GM21723 (cell line): ENCODE results near the gene ZNF414.

Experiments used
- ATAC-seq: cut with Tn5 transposase; IDR thresholded peaks from one replicate; pipeline ENCODE4 v1.9.1; 2021; ENCODE audit warnings: mild to moderate bottlenecking, moderate library complexity; ENCODE audit not compliant: unreplicated experiment

The ZNF414 gene

DNA sequence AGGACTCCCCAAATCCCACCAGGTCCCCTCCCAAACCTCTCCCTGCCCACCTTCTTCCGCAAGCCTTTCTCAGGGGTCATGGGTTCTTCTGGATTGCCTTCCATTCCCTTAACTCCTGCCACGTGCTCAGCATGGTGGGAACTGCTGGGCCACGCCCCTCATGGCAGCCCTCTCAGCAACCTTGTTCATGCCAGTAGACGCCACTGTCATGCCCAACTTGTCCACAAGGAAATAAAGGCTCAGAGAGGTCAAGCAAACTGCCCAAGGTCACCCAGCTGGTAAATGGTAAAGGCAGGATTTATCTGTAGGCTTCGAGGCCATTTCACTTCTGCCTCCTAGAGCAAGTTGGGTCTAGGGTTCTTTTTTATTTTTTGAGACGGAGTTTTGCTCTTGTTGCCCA, 22.4 kb downstream of the ZNF414 start:
- no peak for ATAC-seq

DNA sequence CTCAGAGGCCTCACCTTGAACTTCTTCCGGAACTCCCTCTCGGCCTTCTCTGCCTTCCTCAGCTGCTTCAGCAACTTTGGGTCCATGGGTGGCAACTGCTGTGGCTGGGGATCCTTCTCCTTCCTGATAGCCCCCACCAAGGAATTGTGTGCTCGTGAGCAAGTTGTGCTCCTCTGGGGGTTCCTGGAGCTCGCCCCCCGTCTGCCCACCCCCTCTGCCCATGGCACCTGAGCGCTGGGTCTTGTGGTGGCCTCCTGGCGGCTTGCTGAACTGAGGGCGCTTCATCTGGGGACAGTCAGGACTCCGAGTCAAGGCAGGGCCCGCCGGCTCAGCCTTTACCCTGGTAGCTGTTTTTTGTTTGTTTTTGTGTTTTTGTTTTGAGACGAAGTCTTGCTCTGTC, 23.1 kb downstream of the ZNF414 start:
- ATAC-seq, result no peak

DNA sequence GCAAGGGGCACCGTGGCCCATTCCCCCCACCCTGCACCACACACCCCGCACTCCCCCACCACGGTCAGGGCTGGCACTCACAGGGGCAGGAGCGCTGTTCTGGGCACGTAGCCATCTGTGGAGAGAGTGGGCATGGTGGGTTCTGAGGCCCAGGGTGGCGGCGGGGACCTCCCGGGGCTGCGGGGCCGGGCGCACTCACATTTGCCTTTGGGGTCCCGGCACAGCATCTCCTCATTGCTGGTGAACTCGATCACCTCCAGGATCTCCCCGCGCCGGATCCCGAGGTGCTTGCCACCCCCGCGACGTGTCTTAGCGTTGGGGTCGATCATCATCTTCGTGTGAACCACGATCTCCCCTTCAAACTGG, 23.6 kb downstream of the ZNF414 start:
- no peak for ATAC-seq

DNA sequence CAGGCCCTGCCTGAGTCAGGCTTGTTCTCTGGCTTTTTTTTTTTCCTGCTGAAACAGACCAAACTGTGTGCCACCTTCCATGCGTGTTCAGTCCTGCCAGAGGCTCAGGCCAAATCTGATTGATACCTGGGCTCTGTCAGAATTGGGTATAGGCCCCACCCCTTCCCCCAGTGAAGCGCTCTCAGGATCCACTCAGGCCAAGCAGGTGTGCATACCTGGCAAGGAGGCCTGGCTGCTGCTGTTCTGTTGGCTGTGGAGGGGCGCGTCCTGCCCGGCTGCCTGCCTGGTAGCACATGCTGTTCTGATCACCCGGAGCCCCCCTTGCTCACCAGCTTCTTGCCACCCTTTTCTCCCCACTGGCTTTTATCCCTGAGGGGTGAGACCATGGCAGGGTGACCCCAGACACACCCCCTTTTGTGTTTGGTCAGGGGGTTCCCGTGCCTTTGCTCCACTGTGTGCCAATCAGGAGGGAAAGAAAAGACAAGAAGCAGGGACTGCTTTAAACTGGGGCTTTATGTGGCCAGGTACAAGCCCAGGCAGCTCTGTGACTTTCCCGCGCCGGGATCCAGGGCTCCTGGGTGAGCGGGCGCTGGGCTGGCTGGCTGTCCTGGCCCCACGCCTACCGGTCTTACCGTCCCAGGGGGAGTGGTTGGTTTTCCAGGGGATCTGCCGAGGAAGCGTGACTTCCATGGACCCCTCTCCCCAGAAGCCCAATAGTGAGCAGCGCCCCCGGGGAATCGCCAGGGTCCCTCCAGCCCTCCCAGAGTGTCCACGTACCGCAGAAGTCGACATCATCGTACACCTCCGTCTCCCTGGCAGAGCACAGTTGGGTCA, 24.2 kb downstream of the ZNF414 start:
- ATAC-seq, result no peak

DNA sequence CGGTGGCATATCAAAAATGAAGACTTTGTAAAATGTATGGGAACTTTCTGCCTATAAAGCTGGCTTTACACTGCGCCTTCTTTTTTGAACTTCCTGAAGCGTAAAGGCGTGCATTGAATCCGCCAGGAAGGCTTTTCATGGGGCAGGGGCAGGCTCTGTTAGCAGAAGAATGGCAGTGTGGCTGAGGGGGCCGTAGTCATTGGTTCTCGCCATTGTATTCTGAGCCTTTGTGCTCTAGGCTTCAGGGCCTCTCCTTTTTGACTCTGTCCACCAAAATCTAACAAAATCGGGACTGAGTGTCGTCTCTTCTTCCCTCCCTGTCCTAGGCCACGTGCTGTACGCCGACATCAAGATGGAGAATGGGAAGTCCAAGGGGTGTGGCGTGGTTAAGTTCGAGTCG, 25.6 kb downstream of the ZNF414 start:
- no peak for ATAC-seq

DNA sequence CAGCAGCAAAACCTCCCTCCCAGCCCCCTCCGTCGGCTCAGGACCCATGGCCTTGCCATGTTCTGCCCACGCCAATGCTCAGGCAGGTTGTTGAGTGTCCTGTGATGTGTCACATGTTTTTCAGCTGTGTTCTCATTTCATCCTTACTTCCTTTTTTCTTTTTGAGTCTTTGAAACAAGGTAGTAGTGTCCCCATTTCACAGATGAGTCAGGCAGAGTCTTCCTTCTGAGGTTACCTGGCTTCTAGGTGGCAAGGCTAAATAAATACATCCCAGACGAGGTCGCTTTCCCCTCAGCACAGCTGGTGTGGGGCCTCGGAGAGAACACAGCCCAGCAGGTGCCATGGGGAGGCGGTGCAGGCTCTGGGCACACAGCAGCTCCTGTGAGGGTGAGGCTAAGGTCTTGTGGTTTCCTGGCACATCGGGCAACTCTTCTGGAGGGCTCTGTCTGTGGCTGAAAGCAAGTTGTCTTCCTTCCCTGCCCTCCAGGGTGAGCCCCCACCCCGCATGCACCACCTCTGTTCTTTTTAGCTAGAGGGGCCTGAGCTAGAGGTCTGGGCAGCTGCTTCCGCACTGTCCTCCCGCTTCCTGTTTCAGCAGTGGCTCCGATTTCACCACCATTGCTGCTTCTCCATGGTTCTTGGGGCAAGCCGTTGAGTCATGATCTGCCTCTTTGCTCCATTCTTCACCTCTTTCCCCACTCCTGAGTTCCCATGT, 26.7 kb downstream of the ZNF414 start:
- ATAC-seq, result peak; percentile 56

DNA sequence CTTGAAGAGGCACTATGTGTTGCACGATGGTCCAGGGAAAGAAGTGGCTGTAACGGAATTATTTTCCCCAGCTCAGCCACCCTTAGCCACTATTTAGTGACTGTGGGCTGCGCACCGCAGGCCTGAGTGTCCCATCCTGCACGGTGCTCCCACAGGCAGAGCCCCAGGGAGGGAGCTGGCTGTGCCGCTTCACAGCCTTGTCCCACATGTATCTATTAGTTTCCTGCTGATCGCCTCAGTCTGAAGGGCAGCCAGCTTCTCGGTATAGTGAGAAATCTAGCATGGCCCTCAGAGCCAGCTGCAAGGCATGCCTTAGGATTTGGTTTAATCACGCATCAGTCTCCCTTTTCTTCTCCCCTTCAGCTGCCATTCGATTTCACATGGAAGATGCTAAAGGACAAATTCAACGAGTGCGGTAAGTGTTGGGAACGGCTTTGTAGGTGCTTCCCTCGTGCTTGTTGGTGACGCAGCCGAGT, 27.3 kb downstream of the ZNF414 start:
- no peak for ATAC-seq

DNA sequence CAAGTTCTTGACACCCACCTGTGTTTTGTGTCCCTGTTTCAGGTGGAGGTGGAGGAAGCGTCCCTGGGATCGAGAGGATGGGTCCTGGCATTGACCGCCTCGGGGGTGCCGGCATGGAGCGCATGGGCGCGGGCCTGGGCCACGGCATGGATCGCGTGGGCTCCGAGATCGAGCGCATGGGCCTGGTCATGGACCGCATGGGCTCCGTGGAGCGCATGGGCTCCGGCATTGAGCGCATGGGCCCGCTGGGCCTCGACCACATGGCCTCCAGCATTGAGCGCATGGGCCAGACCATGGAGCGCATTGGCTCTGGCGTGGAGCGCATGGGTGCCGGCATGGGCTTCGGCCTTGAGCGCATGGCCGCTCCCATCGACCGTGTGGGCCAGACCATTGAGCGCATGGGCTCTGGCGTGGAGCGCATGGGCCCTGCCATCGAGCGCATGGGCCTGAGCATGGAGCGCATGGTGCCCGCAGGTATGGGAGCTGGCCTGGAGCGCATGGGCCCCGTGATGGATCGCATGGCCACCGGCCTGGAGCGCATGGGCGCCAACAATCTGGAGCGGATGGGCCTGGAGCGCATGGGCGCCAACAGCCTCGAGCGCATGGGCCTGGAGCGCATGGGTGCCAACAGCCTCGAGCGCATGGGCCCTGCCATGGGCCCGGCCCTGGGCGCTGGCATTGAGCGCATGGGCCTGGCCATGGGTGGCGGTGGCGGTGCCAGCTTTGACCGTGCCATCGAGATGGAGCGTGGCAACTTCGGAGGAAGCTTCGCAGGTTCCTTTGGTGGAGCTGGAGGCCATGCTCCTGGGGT, 28.2 kb downstream of the ZNF414 start:
- ATAC-seq, result no peak

DNA sequence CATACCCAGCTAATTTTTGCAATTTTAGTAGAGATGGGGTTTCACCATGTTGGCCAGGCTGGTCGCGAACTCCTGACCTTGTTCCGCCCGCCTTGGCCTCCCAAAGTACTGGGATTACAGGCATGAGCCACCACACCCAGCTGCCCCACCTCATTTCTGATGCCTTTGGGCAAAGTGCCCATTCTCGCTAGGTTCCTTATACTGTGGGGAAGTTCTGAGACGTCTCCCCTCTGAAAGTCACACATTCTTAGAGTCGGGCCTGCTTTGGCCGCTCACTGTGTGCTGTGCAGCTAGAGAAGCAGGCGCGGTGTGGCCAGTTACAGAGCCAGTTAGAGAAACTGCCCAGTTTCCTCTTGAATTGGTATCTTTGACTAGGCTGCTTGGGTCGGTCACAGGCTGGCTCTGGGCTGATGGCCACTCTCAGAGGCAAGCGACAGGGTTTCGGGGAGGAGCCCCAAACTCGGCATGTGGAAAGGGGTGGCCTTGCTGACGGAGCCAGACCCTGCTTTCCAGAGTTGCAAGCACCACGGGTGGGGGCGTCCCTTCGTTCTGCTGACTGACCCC, 29.6 kb downstream of the ZNF414 start:
- ATAC-seq, result no peak

DNA sequence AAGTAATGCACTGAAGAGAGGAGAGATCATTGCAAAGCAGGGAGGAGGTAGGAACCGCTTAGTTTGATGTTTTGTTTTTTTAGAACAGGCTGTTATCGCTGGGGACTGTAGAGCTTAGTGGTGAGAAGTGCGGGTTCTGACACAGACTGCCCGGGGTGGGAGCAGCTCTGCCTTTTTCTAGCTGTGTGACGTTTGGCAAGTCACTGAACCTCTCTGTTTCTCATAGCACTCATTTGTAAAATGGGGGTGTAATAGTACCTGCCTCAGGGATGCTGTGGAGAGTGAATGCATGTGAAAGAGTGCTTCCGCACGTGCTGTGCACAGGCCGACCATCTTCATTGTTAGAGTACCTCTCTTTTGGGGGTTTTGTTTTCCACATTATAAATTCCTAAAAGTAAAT, 30.8 kb downstream of the ZNF414 start:
- no peak for ATAC-seq

DNA sequence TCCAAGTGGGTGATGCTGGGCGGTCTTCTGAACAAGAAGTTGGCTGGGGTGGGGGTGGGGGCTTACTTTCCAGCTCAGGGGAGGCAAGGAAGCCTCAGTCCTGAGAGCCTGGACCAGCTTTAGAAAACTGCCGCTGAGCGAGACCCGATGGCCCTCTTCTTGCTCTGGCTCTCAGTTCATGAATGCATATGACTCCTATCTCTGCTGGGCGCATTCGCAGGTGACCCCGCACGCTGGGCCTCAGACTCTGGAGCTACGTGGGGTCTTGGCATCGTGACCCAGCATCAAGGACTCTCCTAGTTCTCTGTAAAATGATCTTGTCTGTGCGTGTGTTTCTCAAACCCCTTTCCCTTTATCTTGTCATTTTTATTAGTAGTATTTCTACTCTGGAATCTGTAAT, 31.3 kb downstream of the ZNF414 start:
- ATAC-seq, result no peak

DNA sequence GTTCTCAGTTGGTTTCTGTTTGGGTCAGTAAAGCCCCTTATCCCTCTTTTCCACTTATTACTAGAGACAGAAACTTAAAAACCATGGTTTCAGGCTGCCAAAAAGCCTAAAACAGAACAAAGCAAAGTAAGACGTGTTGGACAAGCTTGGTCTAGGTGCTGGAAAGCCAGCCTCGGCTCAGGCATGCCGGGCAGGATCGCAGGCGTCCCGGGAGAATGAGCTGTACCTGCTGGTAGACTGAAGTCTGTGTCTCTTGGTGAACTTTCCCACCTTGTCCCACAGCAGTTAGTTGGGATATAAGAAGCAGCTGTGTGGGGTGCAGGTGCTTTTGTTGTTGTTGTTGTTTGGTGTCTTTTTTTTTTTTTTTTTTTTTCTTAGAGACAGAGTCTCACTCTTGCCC, 32.4 kb downstream of the ZNF414 start:
- ATAC-seq, result no peak

DNA sequence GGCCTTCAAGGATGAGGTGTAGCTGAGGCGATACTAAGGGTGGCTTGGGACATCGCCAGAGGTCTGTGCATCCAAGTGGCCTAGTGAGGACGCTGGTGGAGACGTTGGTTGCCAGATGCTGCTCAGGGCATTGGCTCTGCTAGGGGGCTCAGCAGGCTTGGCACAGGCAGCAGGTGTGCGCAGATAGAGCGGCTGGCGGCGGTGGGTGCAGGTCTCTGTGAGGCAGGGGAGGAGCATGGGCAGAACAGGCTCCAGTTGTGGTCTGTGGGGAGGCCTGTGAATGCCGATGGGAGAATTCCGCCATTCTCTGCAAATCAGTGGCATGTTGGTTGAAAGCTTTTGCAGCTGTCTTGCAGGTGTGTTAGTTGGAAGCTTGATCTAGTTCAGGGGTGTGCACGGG, 32.8 kb downstream of the ZNF414 start:
- ATAC-seq, result no peak

DNA sequence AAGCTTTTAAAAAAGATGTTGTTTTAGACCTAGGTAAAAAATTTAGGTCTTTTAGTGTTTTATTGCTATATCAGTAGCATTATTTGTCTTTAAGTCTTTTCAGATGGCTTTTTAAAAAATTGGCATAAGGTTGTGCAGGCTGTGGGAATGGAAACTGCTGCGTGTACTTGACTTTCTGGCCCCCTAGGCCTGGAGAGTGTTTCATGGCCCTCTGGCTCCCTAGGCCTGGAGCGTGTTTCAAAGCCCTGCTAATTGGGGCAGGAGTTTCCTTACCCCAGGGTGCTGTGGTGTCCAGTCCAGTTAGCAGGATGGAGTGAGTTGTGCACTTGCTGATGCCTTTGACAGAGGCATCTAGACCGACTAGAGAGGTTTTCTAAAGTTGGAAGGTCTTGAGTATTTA, 35.4 kb downstream of the ZNF414 start:
- no peak for ATAC-seq

DNA sequence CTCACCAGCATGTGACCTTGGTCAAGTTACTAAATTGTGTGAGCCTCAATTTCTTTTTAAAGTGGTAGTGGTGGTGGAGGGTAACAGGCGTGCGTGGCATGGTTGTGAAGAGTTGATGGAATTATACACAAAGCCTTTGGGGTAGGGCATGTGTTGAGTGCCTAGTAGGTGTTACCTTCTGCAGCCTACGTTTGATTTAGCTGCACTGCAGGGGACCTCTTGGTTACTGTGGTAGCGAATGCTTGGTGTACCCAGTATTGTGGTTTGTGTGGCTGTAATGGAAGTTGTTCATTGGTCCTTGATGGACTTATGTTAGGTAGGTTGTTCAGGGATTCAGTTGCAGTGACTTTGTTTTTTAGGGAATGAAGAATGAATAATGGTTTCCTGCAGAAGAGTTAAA, 36.1 kb downstream of the ZNF414 start:
- no peak for ATAC-seq

DNA sequence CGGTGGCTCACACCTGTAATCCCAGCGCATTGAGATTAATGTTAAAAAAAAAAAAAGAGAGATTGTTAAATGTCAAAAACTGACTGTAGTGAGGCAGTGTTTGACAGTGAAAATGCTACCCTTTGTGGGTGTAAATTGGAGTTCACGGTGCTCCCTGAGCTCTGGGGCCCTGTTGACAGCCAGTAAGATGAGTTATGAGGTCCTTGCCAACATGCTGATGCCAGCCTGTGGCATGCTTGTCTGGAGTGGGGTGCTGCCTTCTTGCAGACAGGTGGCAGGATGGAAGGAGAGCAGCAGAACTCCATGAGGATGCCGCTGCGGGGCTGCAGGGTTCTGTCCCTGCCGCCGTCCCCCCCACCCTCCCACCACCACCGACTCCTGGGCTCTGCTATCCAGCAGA, 37.4 kb downstream of the ZNF414 start:
- ATAC-seq, result no peak

DNA sequence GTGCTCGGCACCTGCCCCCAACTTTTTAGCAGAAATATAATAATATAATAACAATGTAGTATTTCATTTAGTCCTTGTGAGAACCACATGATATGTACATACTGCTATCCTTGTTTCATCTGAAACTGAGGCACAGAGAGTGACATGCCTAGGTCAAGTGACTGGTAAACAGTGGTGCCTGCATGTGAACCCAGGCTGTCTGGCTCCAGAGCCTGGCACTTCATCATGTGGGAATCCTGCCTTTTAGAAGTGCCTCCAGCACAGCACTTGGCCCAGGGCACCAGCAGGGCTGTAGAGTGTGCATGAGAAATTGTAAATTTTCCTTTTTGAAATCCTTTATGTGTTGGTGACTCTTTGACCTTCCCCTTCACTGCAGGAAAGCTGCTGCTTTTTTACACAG, 39.0 kb downstream of the ZNF414 start:
- no peak for ATAC-seq

DNA sequence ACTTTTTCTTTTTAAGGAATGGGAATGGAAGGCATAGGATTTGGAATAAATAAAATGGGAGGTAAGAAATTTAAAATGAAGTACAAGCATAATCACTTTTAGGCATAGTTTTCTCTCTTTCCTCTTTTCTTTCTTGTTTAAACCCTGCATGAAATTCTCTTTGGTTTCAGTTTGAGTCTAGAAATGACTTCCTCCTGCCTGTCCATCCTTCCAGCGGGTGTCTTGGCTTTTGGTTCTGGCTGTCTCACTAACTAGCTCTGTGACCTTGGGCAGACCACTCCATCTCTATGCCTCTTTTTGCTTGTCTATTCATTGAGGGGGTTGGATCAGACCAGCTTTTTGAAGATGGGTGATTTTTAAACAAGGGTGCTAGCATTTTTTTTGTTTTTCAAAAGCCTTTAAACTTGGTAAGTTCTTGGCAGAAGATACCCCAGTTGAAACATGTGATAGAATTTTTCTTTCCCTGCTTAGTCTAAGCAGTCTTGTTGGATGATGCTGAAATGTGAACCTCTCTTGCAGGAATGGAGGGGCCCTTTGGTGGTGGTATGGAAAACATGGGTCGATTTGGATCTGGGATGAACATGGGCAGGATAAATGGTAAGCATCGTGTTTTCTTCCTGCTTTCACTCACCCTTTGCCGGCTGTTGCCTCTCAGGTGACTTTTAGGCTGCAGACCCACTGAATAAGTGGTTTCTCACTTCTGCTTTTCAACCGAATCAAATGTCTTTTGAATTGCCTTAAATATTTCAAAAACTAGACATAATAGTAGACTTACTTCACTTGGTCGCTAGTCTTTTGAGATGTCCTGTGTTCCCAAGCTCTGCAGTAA, 40.1 kb downstream of the ZNF414 start:
- ATAC-seq, result peak; percentile 72

DNA sequence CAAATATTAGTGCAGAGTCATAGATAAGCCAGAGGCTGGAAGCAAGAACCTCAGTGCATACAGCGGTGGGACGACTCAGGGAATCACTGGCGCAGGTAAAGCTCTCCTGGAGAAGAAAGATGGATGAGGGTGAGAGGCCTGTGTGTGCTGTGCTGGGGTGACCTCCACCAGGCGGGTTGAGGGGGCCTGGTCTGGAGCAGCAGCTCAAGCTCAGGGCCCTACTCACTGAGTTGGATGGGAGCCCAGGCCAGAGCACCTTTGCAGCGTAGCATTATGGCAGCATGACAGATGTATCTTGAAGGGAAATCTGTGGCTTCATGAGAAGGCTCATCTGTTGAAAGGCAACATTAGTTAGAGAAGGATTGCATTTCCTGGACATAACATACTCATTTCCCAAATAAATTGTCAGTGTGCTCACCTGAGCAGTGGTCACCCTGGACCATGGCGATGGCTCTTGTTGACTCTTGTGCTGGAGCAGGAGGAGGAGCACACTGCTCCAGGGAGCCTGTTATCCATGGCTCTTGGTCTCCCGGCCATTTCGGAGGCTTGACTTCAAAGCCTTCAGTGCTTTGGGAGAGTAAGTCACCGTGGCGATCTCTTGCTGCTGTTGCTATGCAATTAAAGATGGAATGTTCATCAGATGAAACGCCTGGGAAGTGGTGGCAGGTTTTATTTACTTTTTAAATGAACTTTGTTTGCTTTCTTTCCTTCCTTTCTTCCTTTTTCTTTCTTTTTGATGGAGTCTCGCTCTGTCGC, 44.2 kb downstream of the ZNF414 start:
- ATAC-seq, result no peak
